ENCODE results near the gene SEMA6B.

GRCh38 chr19:4602173-4602788, 42.8 kb upstream of the SEMA6B start:
- TF ChIP-seq POLR2A (IDR thresholded peaks at IDR 0.05) (no peak), CTCF (IDR thresholded peaks at IDR 0.05) (no peak)
